LoVo (cell line): ENCODE results near the gene ENOSF1.
"Not testable (repeated sequence)": the region's sequence is repeated elsewhere in the genome, so short reads cannot be mapped to it uniquely, and the experiment has no call there.

Experiments
- DNase-seq: peaks from one replicate; pipeline ENCODE4 v3.0.0-alpha.2; 2016; ENCODE audit warnings: low spot score

ENOSF1 gene

DNA sequence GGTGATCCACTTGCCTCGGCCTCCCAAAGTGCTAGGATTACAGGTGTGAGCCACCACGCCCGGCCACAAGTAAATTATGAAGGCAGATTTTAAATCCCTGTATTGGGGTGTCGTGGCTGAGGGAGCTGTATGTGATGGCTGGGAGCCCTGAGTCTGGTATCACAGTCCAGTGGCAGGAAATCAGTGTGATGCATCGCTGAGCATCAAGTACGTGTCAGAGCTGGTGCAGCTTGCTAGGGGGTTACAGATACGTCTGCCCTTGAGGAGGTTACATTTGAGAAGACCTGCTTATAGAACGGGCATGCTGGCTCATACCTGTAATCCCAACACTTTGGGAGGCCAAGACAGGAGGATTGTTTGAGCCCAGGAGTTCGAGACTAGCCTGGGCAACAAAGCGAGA, 4.3 kb downstream of the ENOSF1 start:
- no peak for DNase-seq

DNA sequence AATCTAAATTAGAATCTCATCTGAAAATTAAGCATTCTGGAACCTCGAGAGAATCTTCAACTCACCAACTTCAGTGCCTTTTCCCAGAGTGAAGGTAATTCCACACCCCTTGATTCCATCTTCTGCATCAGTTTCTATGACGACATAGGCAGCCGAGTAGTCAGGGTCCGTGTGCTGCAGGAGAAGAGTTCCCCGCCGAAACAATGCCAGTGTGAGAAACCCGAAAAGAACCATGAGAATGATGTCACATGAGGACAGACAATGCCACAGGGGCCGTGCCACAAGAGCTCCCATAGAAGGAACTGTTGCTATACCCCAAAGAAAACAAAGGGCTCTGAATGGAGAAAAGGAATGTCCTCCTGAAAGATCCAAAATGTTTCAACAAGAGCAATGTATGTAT, 6.0 kb downstream of the ENOSF1 start:
- DNase-seq, result no peak

DNA sequence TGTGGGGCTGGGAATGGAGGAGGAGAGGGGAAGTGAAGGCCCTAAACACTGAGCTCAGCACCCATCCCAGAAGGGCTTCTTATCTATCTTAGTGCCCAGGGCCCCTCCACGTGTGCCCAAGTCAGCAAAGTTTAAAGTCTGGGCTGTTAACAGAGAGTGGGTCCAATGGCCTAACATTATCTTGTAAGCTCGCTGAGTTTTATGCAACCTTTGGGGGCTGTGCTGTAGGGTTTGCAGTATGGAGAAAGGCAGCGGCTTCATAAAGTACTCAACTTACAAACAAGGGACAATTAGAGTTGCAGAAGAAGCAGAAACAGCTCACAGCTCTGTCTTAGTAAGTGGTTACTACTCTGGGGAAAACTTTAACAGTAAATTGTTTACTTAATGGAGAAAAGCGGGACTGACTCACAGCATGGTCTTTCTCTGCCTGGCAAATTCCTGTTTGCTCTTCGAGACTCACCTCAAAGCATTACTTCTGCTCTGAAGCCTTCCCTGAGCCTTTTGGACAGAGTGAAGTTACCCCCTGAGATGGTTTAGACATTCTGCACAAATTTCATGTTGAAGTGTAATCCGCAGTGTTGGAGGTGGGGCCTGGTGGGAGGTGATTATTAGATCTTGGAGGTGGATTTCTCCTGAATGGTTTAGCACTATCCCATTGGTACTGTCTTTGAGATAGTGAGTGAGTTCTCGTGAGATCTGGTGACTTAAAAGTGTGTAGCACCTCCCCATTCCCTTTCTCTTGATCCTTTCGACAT, 9.0 kb downstream of the ENOSF1 start:
- DNase-seq, result no peak

DNA sequence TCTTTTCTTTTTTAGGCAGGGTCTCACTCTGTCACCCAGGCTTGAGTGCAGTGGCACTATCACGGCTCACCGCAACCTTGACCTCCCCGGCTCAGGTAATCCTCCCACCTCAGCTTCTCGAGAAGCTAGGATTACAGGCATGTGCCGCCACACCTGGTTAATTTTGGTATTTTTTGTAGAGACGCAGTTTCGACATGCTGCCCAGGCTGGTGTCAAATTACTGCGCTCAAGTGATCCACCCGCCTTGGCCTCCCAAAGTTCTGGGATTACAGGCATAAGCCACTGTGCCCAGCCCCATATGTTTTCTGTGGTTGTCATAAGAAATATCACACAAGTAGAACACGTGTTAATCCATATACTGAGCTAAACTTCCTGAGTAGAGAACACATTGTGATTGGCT, 14.6 kb downstream of the ENOSF1 start:
- no peak for DNase-seq

DNA sequence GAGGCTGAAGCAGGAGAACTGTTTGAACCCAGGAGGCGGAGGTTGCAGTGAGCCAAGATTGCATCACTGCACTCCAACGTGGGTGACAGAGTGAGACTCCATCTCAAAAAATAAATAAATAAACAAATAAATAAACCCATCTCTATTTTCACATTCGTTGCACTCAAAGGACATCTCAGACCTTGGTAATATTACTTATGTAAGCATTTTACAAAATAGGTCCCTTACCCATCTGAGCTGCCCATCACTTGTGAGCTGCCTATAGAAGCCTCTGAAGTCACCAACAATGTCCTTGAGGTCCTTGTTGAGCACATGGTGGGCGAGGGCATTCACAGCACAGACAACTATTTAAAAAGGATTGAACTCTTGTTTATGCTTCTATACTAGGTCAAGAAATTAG, 15.4 kb downstream of the ENOSF1 start:
- DNase-seq, result no peak

DNA sequence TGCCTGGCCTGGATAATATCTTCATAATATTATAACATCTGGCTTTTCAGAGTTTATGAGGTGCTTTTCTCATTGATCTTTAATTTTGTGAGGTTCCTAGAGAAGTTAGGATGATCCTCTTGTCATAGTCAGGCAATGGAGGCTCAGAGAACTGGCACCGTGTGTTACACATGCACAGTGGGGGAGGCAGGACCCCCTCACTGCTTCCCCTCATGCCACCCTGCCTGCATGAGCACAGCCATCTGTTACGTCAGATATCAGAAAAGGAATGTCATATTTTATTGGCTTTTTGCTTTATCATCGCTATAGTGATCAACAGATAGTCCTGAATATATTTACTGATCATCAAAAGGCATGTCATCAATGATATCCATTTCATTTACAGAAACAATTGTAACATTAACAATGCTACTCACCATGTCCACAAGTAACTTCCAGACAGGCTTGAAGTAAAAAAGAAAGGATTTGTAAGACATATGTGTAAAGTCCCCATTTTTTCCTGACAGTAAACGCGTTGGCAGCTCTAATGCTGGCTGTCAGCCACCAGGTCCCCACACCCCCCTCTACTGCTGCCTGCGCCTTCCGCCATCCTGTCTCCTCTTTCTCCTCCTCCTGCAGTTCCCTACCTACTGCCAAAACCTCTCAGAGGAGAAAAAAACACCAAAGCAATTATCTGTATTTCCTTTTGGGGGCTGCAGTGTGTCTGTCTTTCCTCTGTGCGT, 18.8 kb downstream of the ENOSF1 start:
- DNase-seq, result no peak

DNA sequence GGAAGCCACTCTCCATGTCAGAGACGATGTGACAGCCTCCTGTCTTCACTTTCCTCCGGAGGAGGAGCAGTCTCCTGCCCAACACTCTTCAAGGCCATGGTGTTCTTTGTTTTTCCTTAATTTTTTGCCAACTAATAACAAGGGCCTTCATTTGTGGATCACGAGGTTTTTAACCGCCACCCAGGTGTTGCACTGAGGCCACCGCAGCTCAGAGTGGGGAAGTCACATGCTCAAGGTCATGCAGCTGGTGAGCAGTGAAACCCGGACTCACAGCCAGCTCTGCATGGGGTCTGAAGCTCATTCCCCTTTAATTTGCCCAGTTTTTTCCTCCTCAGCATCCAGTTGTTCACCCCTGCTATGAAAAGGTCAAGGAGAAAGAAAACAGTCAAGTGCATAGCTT, 19.6 kb downstream of the ENOSF1 start:
- DNase-seq, result no peak

DNA sequence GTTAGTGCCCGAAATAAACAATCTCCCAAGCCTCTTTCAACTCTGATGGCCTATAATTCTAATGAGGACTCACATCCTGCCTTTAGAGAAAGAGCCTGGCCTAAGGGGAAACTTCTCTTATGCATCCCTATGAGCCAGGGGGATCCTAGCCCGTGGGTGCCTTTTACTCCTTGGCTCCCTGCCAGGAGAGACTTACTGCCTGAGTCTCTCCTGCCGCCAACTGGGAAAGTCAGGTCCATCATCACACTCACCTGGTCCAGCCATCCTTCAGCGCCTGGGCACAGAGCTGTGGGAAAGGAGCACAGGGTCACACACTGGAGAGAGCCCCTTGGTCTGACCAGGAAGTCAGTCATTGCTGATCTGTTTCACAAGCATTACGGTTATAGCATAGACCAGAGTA, 24.1 kb downstream of the ENOSF1 start:
- no peak for DNase-seq

DNA sequence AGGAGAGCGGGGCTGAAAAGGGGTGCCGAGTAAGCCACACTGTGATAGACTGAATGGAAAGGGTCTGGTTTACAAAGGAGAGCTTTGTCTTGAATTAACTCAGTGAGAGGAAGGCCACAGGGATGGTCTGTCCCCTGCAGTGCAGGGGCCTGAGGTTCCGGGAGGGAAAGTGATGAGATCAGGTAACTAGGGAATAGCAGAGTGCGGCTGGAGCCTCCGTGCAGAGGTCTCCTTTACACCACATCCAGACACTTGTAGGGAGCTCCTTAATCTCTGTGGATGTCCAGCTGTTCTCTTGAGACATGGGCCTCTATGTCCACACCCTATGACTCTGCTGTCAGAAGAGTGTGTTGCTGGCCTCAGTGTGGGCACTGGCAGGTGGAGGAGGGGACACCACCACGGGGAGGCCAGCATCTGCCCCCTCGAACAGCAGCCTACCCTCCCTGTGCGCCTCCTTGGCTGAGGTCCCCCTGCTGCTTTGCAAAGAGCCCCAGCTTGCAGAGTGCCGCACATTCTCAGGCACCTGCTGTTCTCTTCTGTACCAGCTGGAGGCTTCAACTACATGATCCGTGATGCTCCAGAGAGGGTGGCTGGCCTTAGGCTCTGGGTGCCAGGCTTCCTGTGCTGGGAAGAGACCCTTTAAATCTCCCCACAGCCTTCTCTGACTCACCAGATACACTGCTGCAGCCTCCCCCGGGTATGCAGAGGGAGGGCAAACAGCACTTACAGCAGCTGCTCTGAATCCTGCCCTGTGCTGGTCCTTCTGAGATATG, 25.9 kb downstream of the ENOSF1 start:
- DNase-seq, result no peak

DNA sequence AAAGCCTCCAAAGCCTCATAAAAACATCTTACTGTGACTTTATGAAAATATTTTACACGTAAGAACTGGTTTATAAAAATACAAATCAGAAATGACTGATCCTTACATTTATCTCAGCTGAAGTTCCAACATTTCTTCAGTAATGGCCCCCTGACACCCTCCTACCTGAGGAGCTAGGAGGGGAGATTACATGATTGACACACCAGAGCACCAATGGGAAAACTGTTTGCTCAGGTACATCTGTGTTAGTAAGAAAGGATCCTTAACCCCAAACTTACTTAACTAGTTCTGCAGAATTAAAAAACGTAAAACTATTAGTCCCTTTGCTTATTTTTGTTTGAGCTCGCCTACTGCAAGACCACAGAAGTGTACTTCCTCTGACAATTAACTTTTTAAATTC, 27.0 kb downstream of the ENOSF1 start:
- no peak for DNase-seq

DNA sequence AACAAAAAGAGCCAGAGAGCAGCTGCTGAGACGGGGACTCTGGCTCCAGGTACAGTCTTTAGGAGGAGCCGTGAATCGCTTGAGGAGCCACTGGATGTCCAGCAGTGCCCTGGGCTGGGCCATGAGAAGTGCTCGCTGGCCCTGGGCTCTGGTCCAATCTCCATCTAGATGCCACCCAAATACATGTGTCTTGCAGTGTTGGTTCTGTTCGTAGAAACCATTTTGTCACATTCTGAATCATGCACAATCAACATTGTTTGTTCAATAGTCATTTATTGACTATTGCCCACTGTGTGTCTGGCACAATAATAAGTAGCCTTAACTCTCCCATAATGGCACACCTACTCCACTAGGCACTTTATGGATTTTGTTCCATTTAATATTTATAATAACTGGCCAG, 28.9 kb downstream of the ENOSF1 start:
- no peak for DNase-seq

DNA sequence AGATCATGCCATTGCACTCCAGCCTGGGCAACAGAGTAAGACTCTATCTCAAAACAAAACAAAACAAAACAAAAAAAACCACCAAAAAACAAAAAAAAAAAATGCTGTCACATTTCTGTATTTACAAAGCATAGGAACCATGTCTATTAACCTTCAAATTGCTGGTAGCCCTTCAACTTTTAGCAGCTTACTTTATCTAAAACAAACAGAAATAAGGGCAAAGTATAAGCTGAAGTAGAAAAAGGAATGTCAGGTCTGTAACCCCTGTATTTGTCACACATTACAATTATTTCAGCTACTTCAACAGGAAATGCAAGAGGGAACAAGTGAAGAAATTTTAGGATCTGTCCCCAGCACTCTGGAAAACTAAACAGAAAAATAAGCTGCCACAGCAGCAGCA, 29.6 kb downstream of the ENOSF1 start:
- DNase-seq, result no peak

DNA sequence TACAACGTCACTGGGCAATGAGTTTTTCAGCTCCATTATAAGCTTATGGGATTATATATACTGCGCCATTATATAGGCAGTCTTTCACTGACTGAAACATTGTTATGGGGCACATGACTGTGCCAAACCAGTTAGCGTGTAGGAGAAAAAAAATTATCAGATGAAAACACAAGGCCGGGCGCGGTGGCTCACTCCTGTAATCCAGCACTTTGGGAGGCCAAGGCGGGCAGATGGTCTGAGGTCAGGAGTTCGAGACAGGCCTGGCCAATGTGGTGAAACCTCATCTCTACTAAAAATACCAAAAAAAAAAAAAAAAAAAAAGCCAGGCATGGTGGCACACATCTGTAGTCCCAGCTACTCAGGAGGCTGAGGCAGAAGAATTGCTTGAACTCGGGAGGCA, 30.0 kb downstream of the ENOSF1 start:
- DNase-seq, result not testable (repeated sequence)

DNA sequence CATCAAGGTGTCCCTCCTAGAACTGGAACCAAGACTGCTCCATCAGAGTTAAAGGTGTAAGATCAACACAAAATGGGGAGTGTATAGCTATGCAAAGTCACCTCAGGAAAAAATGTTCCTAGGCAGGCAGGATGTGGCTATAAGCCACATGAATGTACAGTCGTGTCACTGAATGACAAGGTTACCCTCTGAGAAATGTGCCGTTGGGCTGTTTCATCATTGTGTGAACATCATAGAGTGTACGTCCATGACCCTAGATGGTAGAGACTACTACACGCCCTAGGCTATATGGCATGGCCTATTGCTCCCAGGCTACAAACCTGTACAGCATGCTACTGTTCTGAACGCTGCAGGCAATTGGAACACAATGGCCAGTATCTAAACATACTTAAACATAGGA, 30.4 kb downstream of the ENOSF1 start:
- DNase-seq, result no peak

DNA sequence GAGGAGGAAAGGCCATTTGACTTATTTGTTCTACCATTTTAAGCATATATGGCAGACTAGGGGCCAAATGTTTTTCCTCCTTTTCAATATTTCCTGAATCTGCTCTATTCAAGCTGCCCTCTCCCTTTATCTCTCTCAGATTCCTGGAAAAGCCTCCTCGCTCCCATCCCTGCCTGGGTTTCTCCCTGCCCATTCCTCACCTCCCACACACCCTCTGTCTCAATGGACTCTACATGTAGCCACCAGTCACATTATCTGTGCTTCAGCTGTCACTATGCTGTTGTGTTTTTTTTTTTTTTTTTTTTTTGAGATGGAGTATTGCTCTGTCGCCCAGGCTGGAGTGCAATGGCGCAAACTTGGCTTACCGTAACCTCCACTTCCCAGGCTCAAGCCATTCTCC, 32.0 kb downstream of the ENOSF1 start:
- no peak for DNase-seq

DNA sequence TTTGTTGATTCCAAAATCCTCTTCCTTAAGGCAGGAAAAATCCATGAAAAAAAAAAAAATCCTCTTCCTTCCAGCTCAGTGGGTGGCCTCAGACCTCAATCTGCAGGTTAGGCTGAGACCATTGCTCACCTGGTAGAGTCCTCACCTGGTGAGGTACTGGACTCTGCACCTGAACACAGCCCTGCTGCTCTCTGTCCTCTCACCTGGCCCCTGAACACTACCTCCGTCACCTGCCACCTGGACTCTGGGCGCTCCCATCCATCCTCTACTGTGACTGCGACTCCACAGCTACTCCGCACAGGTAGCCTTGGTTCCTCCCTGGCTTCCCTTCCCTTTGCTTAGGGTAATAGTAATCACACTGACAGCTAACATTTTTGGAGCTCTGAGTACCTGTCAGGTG, 32.9 kb downstream of the ENOSF1 start:
- DNase-seq, result no peak

DNA sequence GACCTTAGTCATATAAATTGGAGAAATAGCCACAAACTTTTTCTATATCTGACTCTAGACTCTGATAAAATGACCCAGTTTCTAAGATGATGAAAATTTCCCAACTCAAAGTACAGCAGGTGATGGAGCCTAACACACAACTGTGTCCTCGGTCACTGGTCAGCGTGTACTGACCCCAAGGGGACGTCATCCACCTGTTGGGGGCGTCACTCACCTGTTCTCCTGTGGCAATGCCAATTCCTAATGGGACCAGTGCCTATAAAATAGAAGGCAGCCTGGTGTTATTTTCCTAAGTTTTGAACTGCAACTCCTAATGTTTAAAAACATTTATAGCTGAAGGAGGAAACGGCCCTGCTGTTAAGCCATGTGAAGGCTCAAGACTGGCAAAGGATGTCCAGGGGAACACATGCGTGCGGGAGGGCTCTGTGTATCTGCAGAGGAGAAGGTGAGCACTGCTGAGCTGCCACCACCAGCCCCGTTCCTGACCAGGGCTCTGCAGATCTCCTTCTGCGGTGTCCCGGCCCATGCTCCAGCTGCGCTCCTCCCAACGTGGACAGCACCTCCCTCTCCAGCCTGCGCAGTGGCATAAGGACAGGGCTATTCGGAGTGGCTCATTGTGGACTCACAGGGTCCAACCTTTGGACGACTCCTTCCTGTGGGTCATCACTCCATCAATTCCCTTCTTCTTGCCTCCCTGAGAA, 33.8 kb downstream of the ENOSF1 start:
- no peak for DNase-seq

DNA sequence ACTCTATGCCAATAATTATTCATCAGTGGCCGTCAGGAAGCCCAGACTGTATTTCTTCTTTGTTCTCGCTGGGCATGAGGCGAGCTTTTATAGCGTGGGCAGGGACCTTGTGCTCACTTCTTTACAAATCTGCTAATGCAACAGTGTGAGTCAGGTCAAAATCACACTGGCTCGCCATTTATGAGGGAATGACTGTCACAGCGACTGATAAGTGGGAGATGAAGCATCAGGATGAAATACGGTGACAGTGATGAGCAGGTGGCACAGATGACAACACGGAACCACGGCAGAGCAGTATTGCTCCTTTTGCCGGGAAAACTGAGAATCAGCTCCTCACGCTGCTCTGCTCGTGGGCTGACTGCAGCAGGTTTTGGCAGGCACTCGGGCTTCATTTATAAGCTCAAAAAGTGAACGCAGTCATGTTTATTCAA, 34.5 kb downstream of the ENOSF1 start:
- no peak for DNase-seq

DNA sequence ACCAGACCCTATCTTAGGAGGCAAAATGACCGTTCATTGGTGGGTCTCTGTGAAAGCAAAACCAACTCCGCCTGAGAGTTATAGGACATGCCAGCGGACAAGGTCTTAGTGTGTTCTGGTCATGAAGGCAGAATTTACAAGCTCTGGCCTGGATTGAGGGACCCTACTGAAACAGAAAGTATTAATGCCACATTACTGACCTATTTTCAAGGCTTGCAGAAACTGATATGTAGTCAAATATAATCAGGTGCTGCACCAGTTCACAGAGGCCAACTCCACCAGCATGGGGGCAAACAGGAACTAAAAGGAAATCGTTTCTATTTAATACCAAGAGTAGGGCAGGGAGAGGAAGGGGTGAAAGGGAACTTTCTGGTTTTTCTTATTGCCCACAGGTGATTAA, 35.3 kb downstream of the ENOSF1 start:
- no peak for DNase-seq

DNA sequence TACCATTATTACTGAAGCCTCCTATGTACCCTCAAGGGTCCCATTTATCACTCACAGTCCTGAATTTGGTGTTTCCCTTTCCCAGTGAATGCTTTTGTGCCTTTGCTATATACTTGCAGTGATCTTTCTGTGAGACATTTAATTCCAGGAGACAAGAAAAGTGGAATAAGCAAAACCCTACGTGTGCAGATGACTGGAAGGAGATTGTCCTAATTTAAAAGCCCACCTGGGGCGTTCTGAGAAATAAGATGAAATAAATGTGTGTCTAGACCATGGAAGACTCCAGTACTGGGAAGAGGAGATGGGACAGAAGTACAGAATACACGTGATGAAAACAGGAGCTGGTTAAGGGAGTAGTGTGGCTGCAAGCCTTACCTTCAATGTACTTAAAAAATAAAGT, 35.7 kb downstream of the ENOSF1 start:
- no peak for DNase-seq

DNA sequence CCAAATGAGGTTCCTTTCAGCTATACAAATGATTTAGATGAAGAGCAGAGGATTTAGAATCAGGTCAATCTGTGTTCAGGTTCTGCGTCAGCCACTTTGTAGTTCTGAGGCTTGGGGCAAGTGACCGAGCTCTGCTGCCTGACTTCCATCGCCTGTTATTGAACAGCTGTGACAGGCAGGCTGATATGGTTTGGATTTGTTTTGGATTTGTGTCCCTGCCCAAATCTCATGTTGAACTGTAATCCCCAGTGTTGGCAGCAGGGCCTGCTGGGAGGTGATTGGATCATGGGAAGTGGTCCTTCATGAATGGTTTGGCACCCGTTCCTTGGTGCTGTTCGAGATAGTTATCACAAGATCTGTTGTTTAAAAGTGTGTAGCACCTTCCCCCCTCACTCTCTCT, 36.4 kb downstream of the ENOSF1 start:
- DNase-seq, result no peak

DNA sequence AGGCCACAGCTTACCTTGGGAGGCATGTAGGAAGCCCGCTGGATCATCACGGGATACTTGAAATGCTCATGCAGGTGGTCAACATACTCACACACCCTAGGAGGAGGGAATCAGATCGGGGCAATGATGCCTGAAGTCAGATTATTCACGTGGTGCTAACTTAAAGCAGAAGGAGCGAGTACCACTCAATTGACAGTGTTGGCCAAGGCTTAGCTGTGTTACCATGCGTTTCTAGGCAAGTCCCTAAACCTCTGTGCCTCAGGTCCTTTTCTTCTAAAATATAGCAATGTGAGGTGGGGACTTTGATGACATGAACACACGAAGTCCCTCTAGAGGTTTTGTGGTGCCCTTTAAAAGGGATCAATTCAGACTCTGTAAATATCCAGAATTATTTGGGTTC, 37.1 kb downstream of the ENOSF1 start:
- DNase-seq, result no peak

DNA sequence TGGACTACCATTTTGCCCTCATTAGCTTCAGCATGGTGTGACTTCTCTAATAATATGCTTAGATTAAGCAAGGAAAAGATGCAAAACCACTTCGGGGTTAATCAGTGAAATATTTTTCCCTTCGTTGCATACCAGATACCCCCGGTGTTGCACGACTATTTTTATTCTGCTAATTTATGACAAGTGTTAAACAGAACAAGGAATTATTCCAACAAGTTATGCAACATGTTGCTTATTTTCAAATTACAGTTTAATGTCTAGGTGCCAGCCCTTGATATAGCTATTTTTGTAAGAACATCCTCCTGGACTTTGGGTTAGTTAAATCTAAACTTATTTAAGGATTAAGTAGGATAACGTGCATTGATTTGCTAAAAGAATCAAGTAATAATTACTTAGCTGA, 38.7 kb downstream of the ENOSF1 start:
- no peak for DNase-seq
